Measurements from ENCODE around the gene SLC22A16. TPM values are rescaled to one million over a fixed set of nuclear protein-coding genes. Genes with fewer than 3 reads are reported as not detected.

Gene SLC22A16
- total RNA-seq, 1 donor from 2014 or later, result not detected

DNA sequence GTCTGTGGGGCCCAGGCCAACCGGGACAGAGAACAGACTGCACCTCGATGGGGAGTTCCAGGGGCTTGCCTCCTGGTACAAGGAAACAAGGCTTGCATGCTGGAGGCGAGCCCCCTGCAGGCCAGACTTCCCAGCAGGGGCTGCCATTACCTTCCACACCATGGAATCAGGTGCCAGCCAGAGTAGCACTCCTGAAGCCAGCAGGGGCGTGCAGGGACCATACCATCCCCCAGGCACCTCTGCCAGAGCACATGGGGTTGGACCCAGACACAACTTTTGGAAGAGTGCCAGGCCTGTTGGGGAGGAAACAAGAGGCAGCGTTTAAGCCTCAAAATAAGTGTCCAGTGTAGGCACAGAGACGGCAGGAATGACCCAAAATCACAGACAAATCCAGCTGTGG is 67.5 kb downstream of the SLC22A16 start:
- intact Hi-C loops (cut with micrococcal nuclease), result no loop called here

DNA sequence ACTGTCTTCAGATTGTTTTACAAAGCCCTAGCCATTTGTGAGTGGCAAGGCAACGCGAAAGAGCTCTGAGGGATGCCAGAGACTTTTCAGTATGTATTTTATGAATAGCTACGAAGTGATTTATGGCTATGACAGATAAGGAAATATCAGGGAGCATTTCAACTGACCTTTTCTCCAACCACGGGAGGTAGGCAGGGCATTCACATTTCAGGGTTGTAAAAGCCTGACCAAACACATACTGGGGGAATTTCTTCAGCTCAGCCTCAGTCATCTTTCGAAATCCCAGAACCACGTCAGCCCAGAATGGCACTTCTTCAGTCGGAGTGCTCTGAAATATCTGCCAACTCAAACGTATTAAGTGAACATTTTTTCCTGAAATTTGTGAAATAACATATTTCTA is 71.8 kb downstream of the SLC22A16 start:
- intact Hi-C loops (cut with micrococcal nuclease), result no loop called here

DNA sequence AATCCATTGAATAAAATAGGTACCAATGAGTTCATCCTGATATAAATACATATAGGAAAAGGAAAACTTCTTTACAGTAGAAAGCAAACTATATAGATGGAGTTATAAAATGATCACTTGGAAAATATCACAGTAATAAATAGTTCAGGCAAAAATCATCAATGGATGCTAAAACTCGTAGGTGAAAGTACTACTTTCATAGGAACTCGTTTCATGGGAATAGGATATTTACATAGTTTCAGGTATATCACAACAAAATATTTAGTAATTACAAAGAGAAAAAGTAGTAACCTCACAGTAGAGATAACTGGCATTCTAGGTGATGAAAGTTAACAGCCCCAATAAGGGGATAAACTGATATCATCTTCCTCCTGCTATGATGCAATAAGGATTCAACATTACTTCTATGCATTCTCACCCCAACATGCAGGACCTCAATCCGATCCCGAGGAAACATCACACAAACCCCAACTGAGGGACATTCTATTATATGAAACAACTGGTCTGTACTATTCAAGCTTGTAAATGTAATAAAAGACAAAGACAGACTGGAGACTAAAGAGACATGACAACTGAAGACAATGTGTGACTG is 74.7 kb downstream of the SLC22A16 start:
- intact Hi-C loops (cut with micrococcal nuclease), result no loop called here

GRCh38 chr6:110400208-110400607 is 76.2 kb downstream of the SLC22A16 start:
- intact Hi-C loops (cut with micrococcal nuclease), result no loop called here

- intact Hi-C loops (cut with micrococcal nuclease), result no loop called here
Observed at GRCh38 chr6:110399219-110400071, 77.0 kb downstream of the SLC22A16 start.

- intact Hi-C loops (cut with micrococcal nuclease), result no loop called here
Observed at GRCh38 chr6:110398778-110399177, 77.6 kb downstream of the SLC22A16 start.

GRCh38 chr6:110395221-110395620 is 81.2 kb downstream of the SLC22A16 start:
- intact Hi-C loops (cut with micrococcal nuclease), result no loop called here

DNA sequence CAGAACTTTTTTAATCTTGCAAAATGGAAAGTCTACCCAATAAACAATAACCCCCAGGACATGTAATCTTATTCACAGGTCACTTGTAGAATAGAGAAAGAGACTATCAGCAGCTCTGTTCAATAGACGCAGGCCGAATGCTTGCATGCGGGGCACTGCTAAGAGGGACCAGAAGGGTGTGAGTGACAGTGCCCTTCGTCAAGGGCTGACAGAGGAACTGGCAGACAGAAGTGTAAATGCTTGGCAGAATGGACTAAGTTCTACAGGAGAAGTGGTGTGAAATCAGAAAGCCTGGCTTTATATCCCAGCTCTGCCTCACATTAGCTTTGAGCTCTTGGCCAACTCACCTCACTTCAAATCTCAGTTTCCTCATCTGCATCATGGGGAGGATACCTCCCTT is 82.0 kb downstream of the SLC22A16 start:
- intact Hi-C loops (cut with micrococcal nuclease), result loop anchor here (5.0 kb wide), 2 partner anchors 337 to 702 kb away; partner anchors contain the start of genes AK9 and FIG4

DNA sequence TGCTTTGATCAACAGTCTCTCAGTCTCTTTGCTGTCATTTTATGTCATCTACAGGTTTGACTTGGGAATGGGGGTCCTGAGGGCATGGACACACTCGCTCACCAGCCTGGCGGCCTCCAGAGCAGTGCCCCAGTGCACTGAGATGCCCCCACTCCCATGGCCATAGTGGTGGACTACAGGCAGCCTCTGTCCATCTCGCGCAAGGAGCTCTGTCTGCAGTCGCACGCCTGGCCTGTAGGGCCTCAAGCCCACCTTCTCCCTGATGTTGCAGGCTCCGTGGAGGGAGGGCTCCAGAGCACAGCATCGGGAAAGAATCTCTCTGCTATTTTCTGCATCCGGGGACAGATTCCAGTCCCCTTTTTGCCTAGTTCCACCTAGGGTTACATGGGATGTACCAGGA is 83.7 kb downstream of the SLC22A16 start:
- intact Hi-C loops (cut with micrococcal nuclease), result loop anchor here (5.0 kb wide), 2 partner anchors 335 to 700 kb away; partner anchors contain the start of genes AK9 and FIG4

DNA sequence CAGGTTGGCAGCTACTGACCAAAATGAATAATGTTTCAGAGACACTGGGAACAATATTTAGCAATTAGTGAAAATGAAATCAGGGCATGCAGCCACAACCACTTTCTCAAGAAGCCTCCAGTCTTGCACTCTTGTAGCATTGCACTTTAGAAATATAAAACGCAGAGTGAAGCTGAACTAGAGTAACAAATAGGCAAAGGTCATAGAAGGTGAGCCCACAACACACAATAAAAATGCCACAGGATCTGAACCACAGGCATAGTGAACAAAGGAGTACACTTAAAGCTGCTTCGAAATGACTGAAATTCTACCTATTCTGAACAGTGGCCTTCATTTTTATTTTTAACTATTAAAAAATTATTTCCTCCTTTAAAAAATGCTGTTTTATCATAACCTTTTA is 86.0 kb downstream of the SLC22A16 start:
- intact Hi-C loops (cut with micrococcal nuclease), result loop anchor here (5.0 kb wide), 2 partner anchors 333 to 698 kb away; partner anchors contain the start of genes AK9 and FIG4

- intact Hi-C loops (cut with micrococcal nuclease), result loop anchor here (5.0 kb wide), 2 partner anchors 333 to 698 kb away; partner anchors contain the start of genes AK9 and FIG4
Observed at GRCh38 chr6:110389689-110390382, 86.6 kb downstream of the SLC22A16 start.

DNA sequence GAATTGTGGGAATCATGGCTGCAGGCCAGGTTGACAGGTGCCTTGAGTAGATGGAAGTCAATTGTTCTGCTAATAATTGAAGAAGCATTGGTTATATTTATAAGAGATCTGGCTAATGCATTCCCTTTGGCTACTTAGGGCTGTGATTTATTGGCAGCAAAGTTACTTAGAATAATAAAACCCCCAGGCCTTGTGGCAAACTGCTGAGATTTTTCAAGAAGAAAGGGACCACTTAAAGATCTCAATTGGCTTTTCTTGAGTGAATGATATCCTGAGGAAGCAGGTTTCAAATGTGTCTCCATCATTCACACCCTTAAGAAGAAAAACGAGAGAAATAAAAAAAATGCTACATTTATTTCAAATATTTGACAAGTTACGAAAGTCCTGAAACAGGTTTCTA is 88.4 kb downstream of the SLC22A16 start:
- intact Hi-C loops (cut with micrococcal nuclease), result no loop called here

- intact Hi-C loops (cut with micrococcal nuclease), result no loop called here
Observed at GRCh38 chr6:110385458-110385863, 91.0 kb downstream of the SLC22A16 start.

DNA sequence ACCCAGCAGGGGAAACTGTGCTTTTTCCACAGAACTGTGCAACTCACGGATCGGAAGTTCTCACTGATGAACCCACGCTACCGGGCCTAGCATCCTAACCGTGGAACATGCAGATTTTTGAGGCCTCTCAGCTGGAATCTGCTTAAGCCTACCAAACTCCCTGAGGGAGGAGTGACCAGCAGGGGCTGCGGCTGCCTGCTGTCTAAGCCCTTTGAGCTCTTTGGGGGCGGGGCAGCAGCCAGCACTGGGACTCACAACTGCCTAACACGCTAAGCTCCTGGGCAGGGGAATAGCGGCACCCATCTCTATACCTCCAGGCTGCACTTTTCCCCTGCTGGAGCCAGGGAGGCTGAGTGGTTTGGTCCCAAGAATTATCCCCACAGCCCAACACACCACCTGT is 97.9 kb downstream of the SLC22A16 start:
- intact Hi-C loops (cut with micrococcal nuclease), result no loop called here

Other genes starting within 250 kb of the SLC22A16 start
- not detected in 2 replicates for gene METTL24, start 118.3 kb downstream of the SLC22A16 start, total RNA-seq
- gene DDO, start 61.0 kb downstream of the SLC22A16 start, total RNA-seq, result not detected in 2 replicates